ENCODE results near the gene KLF15.

KLF15 gene

GRCh38 chr3:126304704-126305103, 52.5 kb downstream of the KLF15 start:
- DNase-seq (ENCODE audit: low spot score), result peak; percentile 33

- DNase-seq (ENCODE audit: low spot score), result no peak
Observed at GRCh38 chr3:126304291-126304690, 52.9 kb downstream of the KLF15 start.

- no peak for DNase-seq (ENCODE audit: low spot score)
Observed at GRCh38 chr3:126303272-126303671, 53.9 kb downstream of the KLF15 start.

- DNase-seq (ENCODE audit: low spot score), result peak; percentile 30
Observed at GRCh38 chr3:126300761-126301481, 56.3 kb downstream of the KLF15 start.

- no peak for DNase-seq (ENCODE audit: low spot score)
Observed at GRCh38 chr3:126300001-126300760, 57.0 kb downstream of the KLF15 start.

- no peak for DNase-seq (ENCODE audit: low spot score)
Observed at GRCh38 chr3:126295407-126295939, 61.7 kb downstream of the KLF15 start.

GRCh38 chr3:126294211-126294808, 62.9 kb downstream of the KLF15 start:
- DNase-seq (ENCODE audit: low spot score), result no peak

- peak; percentile 55 for DNase-seq (ENCODE audit: low spot score)
Observed at GRCh38 chr3:126293370-126294082, 63.7 kb downstream of the KLF15 start.

Measured in kidney tubule cell (primary cell).